ENCODE measurements around the gene RAB39A. TPM values are rescaled to one million over a fixed set of nuclear protein-coding genes. Genes with fewer than 3 reads are reported as not detected.

Gene RAB39A
- total RNA-seq, 1 donor from 2014 or later, result not detected

Other genes with a start within 250 kb of the RAB39A start
- not detected in 3 replicates for gene SLN, start 216.4 kb upstream of the RAB39A start, total RNA-seq
- gene SLC35F2, start 69.7 kb upstream of the RAB39A start, total RNA-seq, result 4.4 to 5.6 TPM (median 4.7 TPM) in 3 replicates
- gene CUL5, start 80.5 kb downstream of the RAB39A start, total RNA-seq, result 30.0 to 32.1 TPM (median 30.4 TPM) in 3 replicates
- 38.7 to 43.1 TPM (median 40.9 TPM) in 3 replicates for gene ACAT1, start 193.1 kb downstream of the RAB39A start, total RNA-seq